CD4-positive, alpha-beta T cell treated with Interleukin-4 for 1 hour (primary cell): Measurements from ENCODE around the gene IER3IP1.
"Not testable (repeated sequence)": the region's sequence is repeated elsewhere in the genome, so short reads cannot be mapped to it uniquely, and the experiment has no call there.

Experiments
- DNase-seq, 2 donors: peaks; one replicate each; pipeline ENCODE4 v3.0.0-alpha.2; 2020 to 2022

IER3IP1 gene

DNA sequence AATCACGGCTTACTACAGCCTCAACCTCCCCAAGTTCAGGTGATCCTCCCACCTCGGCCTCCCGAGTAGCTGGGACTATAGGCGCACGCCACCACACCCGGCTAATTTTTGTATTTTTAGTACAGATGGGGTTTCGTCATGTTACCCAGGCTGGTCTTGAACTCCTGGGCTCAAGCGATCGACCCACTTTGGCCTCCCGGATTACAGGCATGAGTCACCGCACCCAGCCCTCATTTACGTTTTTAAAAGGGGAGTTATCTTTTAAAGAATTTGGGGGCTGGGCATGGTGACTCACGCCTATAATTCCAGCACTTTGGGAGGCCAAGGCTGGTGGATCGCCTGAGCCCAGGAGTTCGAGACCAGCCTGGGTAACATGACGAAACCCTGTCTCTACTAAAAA, 17.8 kb downstream of the IER3IP1 start:
- DNase-seq: not testable (repeated sequence)

DNA sequence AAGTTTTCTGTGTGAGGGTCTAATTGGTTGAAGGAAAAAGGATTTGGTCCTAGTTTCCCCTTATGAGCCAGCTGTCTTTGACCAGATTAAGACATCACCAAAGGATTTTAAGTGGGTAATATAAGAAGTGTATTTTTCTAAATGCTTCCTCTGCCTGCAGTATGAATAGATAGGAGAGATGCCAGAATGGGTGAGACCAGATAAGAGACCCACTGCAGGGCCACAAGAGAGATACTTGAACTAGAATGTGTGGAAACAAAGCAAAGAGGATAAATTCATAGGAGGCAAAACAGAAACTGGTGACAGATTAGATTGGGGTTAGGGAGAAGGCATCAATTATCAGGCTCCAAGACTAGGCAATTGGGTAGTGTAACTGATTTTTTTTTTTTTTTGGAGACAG, 24.7 kb downstream of the IER3IP1 start:
- no peak for DNase-seq

DNA sequence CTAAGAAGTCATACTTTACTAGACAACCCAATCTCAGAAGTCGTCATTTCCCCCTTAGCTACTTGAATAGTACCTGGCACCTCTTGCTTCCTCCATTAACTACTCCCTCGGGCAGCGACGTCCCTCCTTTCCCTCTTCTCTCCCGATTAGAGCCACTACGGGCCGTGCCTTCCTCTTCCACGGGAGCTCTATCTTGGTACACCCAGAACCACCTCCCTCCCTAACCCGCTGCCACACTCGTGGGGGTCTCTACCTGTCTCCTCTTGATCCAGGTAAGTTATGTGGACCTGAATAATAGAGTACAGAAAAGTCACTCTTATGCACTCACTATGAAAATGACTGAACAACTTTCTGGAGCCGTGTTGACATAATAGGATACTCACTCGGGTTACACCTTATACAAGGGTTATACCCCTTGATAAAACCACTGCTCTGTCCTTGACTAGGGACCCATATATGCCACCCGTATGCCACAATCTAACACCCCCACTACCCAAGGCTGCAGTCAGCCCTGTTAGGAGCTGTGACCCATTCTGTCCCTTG, 25.3 kb downstream of the IER3IP1 start:
- no peak for DNase-seq

DNA sequence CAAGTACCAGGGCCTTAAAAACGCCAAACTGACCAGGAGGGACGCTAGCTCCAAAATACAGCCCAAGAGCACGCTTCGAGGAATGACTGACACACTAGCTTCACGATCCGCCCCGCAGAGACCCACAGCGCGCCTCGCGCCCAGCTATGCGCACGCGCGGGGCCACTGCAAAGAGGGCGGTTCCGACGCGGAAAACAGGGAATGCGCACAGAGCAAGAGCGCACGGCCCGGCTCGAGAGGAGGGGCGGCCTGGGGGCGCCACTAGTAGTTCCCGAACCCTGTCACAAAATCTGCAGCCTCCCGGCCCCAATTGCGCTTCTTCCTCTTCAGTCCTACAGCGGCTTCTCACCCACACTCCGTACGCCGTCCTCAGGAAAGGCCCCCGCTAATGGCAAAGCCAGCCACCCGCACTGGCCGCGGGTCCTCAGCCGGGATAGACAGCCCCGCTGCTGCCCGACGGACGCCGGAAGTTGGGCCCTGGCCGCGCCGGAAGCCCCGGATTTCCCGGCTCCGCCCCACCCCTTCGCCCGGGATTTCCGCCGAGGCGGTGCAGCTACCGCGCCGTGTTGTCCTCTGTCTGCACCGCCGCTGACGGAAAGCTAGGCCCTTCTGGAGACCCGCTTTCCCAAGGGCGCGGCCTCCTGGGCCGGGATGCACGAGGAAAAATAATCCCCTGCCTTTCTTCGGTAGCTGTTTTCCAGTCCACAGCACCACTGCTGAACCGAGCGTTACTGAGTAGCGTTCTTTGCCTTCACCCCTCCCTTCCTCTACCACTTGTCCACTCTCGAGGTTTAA, 25.9 kb downstream of the IER3IP1 start, which contains the start of gene HDHD2:
Gene HDHD2, minus strand, starts transcription at position 472 of the 795 bp plus-strand sequence. CDS start 14,061 bp downstream, outside the sequence.
- peak; percentile 71 to 72 for DNase-seq

DNA sequence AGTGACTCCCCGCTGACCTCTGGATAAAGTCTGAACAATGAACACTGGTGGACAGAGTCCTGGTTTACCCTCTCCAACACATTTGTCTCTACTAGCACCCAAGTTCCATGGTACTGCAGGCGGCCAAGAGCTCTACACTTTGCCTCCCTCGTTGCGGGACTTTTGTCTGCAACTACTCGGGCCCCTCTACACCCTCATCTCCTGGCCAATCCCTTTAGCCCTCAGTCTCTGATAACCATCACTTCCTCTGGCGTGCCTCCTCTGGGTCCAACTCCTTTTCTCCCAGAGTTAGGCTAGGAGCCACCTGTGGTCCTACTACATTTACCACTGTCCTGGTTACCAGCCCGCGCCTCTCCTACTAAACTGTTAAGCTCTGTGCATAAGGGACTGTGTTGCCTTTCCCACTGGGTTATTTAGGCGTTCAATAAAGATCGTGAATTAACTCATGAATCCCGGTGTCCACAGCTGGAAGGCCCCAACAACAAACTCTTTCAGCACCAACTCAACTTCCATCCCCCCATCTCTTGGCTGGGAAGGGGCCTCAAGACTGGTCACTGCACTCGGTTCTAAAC, 26.6 kb downstream of the IER3IP1 start:
- no peak for DNase-seq

DNA sequence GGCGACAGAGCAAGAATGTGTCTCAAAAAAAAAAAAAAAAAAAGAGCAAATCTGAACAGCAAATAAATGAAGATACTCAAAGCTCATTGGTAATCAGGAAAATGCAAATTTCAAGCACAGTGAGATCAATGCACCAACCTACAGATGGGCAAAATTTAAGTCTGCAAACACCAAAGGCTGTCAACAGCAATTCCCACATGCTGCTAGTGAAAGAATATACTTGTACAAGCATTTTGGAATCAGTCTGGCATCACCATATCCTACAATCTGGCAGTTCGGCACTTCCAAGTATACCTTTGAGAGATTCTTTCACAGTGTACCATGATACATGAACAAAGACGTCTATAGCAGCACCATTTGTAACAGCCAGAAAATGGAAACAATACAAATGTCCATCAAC, 30.0 kb downstream of the IER3IP1 start:
- no peak for DNase-seq

DNA sequence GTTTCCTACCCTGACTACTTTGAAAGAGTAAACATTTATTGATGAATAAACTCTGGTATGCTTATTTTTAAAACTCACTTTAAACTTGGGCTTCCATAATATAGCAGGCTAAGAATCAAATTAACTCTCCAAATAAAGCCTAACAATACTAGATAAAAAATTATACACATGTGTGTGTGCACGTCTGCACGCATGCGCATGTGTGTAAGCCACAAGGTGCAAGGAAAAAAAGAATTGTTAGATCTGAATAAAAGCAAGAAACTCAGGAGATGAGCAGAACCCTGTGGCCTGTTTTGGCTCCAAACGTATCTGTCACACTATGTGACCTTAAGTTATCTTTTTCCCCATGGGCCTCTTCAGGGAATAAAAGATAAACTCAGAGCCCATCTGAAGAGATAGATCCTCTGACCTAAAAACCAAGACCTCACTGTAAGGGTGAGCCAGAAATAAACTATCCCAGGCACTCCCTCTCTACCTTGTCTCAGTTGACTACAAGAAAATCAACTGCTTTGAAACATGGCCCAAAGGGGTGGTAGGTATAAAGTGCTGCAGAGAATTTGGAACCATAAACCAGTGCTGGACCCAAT, 32.2 kb downstream of the IER3IP1 start:
- no peak for DNase-seq

DNA sequence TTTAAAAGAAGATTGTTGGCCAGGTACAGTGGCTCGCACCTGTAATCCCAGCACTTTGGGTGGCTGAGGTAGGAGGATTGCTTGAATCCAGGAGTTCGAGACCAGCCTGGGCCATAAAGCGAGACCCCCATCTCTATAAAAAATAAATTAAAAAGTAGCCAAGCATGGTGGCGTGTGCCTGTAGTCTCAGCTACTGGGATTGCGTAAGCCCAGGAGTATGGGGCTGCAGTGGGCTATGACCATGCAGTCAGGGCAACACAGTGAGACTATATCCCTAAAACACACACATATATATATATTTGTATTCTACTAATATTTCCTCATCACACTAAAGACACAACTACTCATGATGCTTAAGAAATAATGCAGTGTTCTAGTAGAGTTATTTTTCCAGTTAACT, 33.0 kb downstream of the IER3IP1 start:
- no peak for DNase-seq

DNA sequence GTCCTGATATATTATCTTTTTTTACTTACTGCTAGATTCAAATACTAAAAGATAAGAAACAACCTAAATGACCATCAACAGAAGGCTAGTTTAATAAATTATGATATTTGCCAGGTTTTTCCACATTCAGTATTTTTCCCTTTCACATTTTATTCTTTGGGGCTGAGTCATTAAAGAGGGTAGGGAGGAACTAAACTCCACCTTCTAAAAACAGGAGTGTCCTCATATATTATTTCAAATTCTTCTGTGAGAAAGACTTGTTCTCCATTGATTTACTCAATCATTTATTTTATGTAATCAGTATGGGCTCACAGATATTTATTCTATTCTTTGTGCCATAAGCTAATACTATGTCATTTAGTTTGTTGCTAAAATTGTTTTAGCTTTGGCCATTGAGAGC, 34.9 kb downstream of the IER3IP1 start:
- no peak for DNase-seq

DNA sequence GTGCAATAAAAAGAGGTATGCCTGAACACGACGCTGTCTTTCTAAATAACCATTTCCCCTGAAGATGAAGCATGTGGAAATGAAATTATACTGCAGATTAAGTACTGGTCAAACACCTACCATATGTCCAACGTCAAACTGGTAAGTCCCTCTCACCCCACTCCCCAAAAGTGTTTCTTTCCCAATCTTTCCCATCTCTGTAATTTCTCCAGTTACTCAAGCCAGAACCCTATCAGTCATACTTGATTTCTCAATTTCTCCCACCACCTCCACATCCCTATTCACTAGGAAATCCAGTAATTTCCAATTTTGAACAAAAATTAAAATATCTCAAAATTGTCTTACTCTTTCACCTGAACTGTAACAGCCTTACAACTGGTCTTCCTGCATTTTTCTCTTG, 55.0 kb downstream of the IER3IP1 start:
- no peak for DNase-seq

DNA sequence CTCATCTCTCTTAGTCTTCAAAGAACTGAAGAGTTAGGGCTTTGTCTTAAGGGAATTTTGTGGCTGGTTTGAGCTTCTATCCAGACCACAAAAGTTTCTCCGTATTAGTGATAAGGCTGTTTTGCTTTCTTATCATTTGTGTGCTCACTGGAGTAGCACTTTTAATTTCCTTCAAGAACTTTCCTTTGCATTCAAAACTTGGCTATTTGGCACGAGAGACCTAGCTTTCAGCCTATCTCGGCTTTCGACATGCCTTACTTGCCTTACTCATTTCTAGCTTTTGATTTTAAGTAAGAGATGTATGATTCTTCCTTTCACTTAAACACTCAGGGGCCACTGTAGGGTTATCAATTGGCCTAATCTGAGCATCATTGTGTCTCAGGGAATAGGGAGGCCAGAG, 55.7 kb downstream of the IER3IP1 start:
- no peak for DNase-seq

DNA sequence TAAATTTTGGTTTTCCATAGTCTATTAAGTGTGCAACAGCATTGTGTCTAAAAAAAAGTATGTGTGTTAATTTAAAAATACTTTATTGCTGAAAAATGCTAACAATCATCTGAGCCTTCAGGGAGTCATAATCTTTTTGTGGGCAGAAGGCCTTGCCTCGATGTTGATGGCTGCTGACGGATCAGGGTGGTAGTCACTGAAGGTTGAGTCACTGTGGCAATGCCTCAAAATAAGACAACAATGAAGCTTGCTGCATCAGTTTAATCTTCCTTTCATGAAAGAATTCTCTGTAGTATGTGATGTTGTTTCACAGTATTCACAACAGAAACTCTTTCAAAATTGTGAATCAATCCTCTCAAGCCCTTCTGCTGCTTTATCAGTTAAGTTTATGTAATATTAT, 57.2 kb downstream of the IER3IP1 start:
- no peak for DNase-seq

DNA sequence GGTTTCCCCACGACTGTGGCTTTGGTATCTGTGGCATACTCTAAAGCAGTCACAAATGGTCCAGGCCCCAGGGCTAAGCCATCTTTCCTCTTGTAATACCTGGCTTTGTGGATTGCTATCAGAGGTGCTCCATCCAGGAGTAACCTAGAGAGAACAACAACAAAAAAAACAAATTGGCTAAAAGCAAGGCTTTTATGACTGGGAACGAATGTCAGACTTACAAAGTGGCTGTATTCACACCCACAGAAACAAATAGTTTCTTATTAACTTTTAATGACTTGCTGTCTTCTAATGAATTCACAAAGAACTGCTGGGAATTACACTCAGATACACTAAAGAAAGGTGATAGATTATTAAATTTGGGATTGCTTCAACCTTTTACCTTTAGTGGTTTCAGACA, 61.0 kb downstream of the IER3IP1 start:
- no peak for DNase-seq

DNA sequence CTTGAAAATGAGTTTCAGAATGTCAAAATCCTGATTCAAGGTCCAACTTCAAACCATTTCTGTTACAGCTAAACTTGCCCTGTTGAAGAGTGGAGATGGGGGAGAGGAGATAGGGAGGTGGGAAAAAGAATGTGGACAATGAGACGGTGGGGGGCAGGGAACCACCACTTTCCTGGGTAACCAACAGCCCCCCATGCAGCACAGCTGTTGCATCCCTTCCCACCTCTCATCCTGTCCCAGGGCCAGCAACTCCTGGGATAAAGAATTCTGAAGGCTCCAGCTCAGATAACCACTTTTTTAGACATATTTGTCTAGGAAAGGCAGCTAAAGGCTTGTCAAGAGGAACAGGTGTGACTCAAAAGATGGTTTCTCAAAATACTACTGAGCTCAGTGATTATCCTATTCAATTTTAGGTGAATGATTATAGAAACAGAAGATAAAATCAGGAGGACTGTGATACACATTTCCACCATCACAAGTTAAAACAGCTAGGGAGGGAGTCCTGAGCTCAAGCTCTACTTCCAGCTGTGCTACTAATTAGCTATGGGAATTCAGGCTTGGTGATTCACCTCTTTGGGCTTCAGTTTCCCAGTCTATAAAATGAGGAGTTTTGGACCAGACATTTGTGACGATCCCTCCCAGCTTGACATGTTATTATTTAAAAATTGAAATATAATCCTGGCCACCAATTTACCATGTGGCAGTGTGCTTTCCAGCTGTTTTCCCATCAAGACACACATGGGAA, 62.2 kb downstream of the IER3IP1 start:
- no peak for DNase-seq

DNA sequence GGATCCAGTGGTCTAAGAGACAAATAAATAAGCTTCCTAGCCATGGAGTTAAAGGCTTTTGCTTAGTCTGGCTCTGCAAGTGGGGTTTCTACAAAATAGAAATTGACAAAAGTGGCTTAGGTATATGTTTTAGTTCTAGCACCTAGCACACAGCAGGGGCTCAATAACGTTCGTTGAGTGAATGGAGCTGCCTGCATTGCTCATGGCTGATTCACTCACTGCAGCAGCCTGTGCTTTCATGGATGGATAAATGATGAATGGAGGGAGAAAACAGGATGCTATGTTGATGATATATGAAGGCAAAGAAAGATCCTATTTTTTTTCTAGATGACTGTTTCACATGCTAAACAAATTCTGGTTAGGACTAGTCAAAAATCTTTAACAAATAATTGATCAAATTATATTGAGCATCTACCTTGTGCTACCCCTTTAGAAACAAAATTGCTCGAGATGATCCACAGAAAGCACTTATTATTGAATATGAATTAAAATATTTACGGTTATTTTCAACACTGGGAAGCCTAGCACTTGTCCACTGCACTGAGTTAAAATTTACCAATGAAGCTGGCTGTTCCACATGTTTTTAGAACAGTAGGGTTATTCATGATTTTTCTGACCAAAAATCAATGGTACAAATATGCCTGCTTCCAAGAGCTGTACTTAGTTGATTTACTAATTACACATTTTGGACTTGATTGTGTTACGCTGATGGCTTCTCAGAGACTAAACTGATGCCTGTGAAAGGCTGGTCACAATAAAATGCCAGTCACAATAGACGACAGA, 65.5 kb downstream of the IER3IP1 start:
- DNase-seq: no peak

DNA sequence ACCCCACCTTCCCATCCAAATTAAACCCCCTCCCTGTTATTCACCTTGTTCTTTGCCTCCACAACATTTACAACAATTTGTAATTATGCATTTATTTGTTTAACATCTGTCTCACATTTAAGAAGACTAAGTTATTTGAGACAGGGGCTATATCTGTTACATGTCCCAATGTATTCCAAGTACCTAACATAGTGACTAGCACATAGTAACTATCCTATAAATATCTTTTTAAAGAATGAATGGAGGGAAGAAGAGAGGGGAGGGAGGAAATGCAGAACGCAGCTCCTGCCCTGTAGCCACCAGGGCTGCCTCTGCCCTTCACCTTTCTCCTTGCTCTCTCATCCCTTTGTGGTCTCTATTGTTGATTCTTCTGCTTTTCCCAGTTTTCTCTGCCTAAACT, 66.4 kb downstream of the IER3IP1 start:
- DNase-seq: no peak

DNA sequence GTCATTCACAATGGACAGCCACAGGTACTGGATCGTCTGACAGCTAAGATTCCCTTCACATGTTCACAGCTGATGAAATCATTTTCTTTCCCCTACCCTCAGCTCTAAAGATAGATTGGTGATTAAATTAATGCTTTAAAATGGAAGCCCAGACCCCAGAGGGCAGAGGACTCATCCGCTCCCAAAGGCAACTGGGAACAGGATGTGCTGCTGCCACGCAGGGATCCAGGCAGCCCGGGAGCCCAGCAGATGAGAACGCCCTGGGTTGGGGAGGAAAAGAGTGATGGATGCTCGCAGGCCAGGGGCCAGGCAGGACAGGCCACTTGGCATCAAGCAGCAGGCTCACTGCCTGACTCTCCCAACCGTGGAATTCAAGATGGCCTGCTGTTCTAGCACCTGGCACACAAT, 67.2 kb downstream of the IER3IP1 start:
- no peak for DNase-seq

DNA sequence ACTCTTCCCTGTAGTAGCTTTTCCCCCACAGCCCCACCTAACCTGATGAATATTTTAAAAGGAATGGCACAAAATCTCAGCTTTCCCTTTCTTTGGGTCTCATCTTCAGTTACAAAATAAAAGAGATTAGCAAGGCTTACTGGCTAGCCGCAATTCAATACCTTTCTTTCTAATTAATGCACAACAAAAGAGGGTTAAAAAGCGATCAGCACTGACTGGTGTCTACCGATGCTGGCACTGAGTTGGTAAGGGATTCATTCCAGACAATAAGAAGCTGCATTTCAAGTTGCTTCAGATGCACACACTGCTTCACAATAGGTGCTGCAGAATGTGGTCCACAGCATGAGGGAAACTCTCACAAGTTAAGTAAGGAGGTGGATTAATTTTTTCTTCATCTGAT, 67.8 kb downstream of the IER3IP1 start:
- DNase-seq: no peak
